Measurements from ENCODE around the gene PCNX2. TPM values are rescaled to one million over a fixed set of nuclear protein-coding genes. Genes with fewer than 3 reads are reported as not detected.

PCNX2 gene
- total and polyA plus RNA-seq, 2 donors = 5.2 to 36.9 TPM

DNA sequence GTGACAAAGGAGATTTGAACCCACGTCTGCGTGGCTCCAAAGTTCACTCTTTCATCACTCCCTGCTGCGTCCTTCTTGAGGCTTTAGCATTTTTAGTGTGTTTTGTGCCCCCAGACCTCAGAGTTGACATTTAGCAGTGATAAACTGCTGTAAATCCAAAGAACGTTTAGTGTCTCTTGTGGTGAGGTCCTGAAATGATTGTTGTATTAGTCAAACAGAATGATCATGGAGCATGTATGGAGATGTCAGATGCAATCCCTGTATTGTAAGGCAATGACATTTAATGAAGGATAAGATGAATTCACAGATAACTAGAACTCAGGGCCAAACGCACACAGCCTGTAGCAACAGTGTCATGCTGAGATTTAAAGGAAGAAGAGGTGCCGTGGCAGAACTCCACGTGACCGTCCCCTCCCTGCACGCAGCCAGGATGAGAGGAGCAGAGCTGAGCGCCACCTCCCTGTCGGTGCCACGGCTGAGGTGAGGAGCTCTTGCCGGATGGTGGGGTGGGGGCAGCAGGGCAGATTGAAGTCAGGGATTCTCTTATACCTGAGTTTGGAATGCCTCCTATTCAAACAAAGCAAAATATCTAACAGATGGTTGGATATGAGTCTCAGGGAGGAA is 315.1 kb downstream of the PCNX2 start:
- no peak for DNase-seq (ENCODE audit: extremely low spot score)

DNA sequence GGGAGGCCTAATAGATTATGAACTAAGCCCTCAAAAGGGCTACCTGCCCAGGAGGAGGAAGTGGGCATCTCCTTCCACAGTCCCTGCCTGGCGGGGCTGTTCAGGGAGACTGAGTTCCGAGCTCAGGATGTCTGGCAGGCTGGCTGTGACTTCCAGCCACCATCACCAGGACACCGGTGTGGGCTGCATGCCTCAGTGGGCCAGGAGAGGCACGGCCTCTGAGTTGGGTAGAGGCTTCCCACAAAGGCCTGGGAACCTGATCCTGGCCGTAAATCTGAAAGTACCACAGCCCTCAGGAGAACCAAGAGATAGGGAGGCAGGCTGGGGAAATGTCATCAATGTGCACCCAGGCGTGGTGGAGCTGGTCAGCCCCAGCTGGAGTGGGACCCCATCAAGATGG is 316.0 kb downstream of the PCNX2 start:
- Histone ChIP-seq H3K4me3 (ENCODE audit: low read depth, low read length) (no peak overlapping the region), H3K4me1 (ENCODE audit: insufficient read depth) (no peaks in the 10 kb centered on the region), H3K27ac (ENCODE audit: low read depth) (no peak overlapping the region), H3K36me3 (ENCODE audit: insufficient read depth) (no peaks in the 10 kb centered on the region)
- WGBS = 96% methylated on average over 6 of the region's 6 CpGs
- DNase-seq (ENCODE audit: extremely low spot score) = no peak

More for the DNA sequence above, 315.1 kb downstream of the PCNX2 start:
- H3K4me3 ChIP-seq (ENCODE audit: low read depth, low read length) = no peak overlapping the region
- no peak overlapping the region for H3K27ac ChIP-seq (ENCODE audit: low read depth)
- H3K4me1 ChIP-seq (ENCODE audit: insufficient read depth) = no peaks in the 10 kb centered on the region
- no peaks in the 10 kb centered on the region for H3K36me3 ChIP-seq (ENCODE audit: insufficient read depth)
- 83% methylated on average over 13 of the region's 13 CpGs for WGBS

DNA sequence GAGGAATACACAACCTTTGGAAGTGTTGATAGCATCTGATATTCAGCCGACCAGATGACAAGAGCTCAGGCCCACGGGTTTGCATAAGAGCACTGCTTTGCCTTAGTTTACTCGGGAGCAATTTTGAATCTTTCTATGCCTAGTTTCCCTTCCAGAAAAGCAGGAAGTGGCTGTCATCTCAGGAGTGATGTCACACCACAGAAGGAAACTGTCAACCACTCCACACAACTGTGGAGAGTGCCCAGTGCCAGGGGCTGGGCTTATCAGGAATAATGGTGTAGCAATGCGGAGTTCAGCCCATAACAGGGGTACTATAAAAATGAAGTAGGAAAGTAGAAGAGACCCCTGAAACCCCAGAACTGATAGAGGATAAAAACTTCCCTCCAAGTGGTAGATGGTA is 316.7 kb downstream of the PCNX2 start:
- no peaks in the 10 kb centered on the region for H3K4me1 ChIP-seq (ENCODE audit: insufficient read depth)
- 66% methylated on average over 4 of the region's 4 CpGs for WGBS
- no peak overlapping the region for H3K27ac ChIP-seq (ENCODE audit: low read depth)
- DNase-seq (ENCODE audit: extremely low spot score) = no peak
- H3K36me3 ChIP-seq (ENCODE audit: insufficient read depth) = no peaks in the 10 kb centered on the region
- H3K4me3 ChIP-seq (ENCODE audit: low read depth, low read length) = no peak overlapping the region

DNA sequence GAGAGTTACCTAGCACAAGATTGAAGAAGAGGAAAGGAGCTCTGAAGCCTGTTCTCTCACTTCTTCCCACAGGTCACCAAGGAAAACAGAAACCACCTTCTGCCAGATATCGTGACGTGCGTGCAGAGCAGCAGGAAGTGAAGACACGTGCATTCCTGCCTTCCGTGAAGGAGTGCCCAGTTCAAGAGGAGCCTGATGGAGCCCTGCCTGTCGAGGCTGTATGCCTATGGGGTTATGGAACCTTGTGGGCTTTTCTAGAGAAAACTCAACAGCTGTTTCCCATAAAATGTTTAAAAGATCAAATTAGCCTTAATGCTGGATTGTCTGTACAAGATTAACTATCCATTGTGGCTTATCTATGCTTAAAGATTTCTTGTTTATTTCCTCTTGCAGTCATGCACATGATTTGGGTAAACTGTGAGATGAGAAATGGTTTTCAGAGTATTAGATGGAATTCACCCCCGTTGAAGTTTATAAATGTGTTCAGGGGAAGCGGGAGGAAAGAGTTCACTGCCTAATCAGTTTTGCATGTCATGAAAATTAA is 317.4 kb downstream of the PCNX2 start:
- H3K4me1 ChIP-seq (ENCODE audit: insufficient read depth) = no peaks in the 10 kb centered on the region
- no peak overlapping the region for H3K27ac ChIP-seq (ENCODE audit: low read depth)
- DNase-seq (ENCODE audit: extremely low spot score) = no peak
- 51% methylated on average over 8 of the region's 8 CpGs for WGBS
- H3K4me3 ChIP-seq (ENCODE audit: low read depth, low read length) = no peak overlapping the region
- H3K36me3 ChIP-seq (ENCODE audit: insufficient read depth) = no peaks in the 10 kb centered on the region

DNA sequence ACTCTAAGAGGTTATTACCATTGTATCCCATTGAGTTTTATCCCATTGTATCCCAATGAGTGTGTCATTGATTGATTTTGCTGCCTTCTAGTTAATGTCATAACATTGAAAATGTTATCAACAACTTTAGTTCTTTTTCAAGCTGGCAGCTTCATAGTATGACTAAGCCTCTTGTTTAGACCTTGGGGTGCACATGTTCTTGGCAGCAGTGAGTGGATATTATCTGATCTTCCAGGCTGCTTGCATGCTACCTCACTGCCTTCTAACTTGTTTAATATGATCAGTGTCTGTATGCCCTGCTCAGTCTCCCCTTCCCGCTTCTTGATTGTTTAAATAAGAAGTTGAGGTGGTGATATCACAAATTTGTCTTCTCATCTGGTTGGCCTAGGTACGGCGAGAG is 320.6 kb downstream of the PCNX2 start:
- H3K27ac ChIP-seq (ENCODE audit: low read depth) = no peak overlapping the region
- no peak for DNase-seq (ENCODE audit: extremely low spot score)

DNA sequence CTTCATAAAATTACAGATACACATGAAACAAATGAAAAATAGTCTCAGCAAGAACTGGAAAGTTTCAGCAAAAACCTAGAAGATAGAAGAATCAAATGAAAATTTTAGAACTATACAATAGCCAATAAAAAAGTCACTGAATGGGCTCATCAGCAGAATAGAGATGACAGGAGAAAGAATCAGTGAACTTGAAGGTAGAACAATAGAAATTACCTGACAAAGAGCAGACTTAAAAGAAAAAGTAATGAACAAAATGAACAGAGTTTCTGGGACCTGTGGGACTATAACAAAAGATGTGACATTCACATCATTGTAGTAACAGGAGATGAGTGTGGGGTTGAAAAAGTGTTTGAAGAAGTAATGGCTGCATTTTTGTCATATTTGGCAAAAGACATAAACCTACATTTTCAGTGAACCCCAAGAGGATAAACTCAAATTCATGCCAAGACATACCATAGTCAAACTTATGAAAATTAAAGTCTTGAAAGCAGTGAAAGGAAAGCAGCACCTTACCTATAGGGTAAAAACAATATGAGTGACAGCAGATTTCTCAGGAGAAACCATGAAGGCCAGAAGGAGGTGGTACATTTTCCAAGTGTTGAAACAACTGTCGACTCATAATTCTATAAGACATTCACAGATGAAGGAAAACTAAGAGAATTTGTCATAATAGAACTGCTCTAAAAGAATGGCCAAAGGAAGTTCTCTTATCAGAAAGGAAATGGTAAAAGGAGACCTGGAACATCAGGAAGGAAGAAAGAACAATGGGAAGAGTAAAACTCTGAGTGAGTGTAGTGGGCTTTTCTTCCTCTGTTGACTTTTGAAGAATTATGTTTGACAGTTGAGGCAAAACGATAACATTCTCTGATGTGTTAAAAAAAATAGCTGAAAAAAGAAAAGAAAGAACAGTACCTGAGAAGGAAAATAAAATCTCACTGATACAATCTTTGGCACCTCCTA is 321.6 kb downstream of the PCNX2 start:
- 83% methylated on average over 2 of the region's 2 CpGs for WGBS
- Histone ChIP-seq H3K27ac (ENCODE audit: low read depth) (no peak overlapping the region), H3K36me3 (ENCODE audit: insufficient read depth) (peaks cover 1% of the 10 kb centered on the region), H3K4me1 (ENCODE audit: insufficient read depth) (no peaks in the 10 kb centered on the region), H3K4me3 (ENCODE audit: low read depth, low read length) (no peak overlapping the region)
- DNase-seq (ENCODE audit: extremely low spot score) = no peak

More for the DNA sequence above, 320.6 kb downstream of the PCNX2 start:
- Histone ChIP-seq H3K4me1 (ENCODE audit: insufficient read depth) (no peaks in the 10 kb centered on the region), H3K4me3 (ENCODE audit: low read depth, low read length) (no peak overlapping the region), H3K36me3 (ENCODE audit: insufficient read depth) (no peaks in the 10 kb centered on the region)
- WGBS = 49% methylated on average over 3 of the region's 3 CpGs

DNA sequence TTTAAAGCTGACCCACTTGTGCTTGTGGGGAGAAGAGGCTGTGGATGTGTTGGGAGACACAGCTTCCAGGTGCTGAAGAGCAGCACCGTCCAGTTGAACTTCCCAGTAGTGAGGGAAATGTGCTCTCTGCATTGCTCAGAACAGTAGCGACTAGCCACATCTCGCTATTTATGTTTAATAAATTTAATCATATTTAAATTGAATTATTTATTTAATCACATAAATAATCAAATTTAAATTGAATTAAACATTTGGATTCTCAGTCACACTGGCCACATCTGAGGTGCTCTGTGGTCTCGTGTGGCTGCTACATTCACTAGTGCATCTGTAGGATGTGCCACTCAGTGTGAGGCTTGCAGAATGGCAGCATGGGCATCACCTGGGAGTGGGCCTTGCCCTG is 325.0 kb downstream of the PCNX2 start:
- Histone ChIP-seq H3K4me1 (ENCODE audit: insufficient read depth) (no peaks in the 10 kb centered on the region), H3K4me3 (ENCODE audit: low read depth, low read length) (no peak overlapping the region), H3K27ac (ENCODE audit: low read depth) (no peak overlapping the region), H3K36me3 (ENCODE audit: insufficient read depth) (peaks cover 1% of the 10 kb centered on the region)
- DNase-seq (ENCODE audit: extremely low spot score) = no peak
- 85% methylated on average over 4 of the region's 4 CpGs for WGBS

DNA sequence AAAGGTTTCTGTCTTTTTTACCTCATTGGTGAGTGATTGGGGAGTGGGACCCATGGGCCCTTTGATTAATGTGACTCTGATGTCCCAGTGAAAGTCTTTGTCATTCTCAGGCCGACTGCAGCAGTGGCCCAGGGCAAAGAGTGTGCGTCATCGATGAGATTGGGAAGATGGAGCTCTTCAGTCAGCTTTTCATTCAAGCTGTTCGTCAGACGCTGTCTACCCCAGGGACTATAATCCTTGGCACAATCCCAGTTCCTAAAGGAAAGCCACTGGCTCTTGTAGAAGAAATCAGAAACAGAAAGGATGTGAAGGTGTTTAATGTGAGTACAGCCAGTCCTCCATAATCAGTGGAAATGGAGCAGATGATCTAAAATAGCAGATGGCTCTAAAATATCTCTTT is 325.7 kb downstream of the PCNX2 start:
- H3K4me3 ChIP-seq (ENCODE audit: low read depth, low read length) = no peak overlapping the region
- H3K4me1 ChIP-seq (ENCODE audit: insufficient read depth) = no peaks in the 10 kb centered on the region
- H3K36me3 ChIP-seq (ENCODE audit: insufficient read depth) = peaks cover 1% of the 10 kb centered on the region
- no peak for DNase-seq (ENCODE audit: extremely low spot score)
- no peak overlapping the region for H3K27ac ChIP-seq (ENCODE audit: low read depth)
- 88% methylated on average over 5 of the region's 5 CpGs for WGBS

DNA sequence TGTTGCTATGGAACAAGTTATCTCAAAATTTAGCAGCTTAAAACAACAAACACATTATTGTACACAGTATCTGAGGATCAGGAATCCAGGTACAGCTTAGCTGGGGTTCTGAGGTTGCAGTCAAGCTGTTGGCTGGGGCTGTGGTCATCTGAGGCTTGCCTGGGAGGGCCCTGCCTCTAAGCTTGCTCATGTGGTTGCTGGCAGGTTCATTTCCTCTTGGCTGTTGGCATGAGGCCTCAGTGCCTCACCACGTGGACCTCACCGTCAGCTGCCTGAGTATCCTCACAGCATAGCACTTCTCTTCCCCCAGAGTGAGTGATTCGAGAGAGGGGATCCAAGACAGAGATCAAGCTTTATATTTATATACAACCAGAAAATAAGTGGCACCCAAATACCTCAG is 326.6 kb downstream of the PCNX2 start:
- DNase-seq (ENCODE audit: extremely low spot score) = no peak
- H3K4me1 ChIP-seq (ENCODE audit: insufficient read depth) = no peaks in the 10 kb centered on the region
- no peak overlapping the region for H3K27ac ChIP-seq (ENCODE audit: low read depth)
- peaks cover 1% of the 10 kb centered on the region for H3K36me3 ChIP-seq (ENCODE audit: insufficient read depth)
- 60% methylated on average over 3 of the region's 3 CpGs for WGBS
- H3K4me3 ChIP-seq (ENCODE audit: low read depth, low read length) = no peak overlapping the region

DNA sequence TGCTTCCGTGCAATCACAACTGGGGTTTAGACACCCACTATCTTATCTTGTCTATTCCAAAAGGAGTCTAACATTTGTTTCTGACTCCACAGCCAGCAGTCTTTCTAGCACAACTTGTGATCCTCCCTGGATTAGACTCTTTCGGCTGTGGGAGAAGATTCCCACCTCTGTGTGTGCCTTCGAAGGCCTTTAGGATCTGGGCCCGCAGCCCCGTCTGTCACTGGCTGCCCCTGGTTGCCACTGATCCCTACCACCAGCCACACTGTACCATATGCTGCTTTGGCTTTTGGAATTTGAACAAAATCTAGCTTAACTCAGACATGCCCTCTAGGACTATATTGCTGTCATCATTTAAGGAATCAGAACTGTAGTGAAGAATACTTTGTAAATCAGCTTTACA is 327.1 kb downstream of the PCNX2 start:
- H3K4me1 ChIP-seq (ENCODE audit: insufficient read depth) = no peaks in the 10 kb centered on the region
- peaks cover 1% of the 10 kb centered on the region for H3K36me3 ChIP-seq (ENCODE audit: insufficient read depth)
- no peak overlapping the region for H3K27ac ChIP-seq (ENCODE audit: low read depth)
- H3K4me3 ChIP-seq (ENCODE audit: low read depth, low read length) = no peak overlapping the region
- no peak for DNase-seq (ENCODE audit: extremely low spot score)
- WGBS = 87% methylated on average over 5 of the region's 5 CpGs

DNA sequence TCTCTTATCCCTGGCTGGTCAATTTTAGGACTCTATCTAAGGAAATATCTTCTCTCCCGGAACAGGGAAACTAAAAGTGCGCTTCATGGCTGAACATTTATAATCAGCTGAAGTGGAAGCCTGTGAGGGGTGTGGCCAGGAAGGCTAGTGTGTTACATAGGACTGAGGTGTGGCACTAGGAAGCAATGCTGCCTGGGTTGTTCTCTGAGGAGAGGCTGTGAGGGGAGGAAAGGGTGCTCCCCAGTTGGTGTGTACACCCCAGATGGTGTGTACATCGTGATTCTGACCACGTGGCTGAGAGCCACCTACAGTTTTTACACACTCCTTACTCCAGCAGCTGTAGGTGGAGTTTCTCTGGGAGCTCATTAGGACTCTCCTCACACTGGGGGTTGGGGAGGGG is 328.9 kb downstream of the PCNX2 start:
- no peak overlapping the region for H3K4me3 ChIP-seq (ENCODE audit: low read depth, low read length)
- 73% methylated on average over 4 of the region's 4 CpGs for WGBS
- no peak for DNase-seq (ENCODE audit: extremely low spot score)
- peaks cover 1% of the 10 kb centered on the region for H3K36me3 ChIP-seq (ENCODE audit: insufficient read depth)
- H3K27ac ChIP-seq (ENCODE audit: low read depth) = no peak overlapping the region
- H3K4me1 ChIP-seq (ENCODE audit: insufficient read depth) = no peaks in the 10 kb centered on the region

DNA sequence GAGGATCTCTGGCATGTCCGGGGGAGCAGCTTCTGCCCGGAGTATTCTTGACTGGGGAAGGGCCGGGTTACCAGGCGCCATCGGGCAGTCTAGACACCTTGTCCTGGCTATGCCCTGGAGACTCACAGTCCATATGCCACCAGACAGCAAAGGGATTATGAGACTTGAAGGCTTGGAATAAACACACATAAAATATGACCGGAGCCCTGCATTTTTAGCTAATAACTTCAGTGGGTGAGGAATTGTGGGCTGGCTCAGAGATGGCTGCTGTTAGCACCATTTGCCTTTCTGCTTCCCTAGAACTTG is 329.7 kb downstream of the PCNX2 start:
- no peak overlapping the region for H3K27ac ChIP-seq (ENCODE audit: low read depth)
- no peak for DNase-seq (ENCODE audit: extremely low spot score)
- no peaks in the 10 kb centered on the region for H3K4me1 ChIP-seq (ENCODE audit: insufficient read depth)
- 53% methylated on average over 6 of the region's 6 CpGs for WGBS
- no peak overlapping the region for H3K4me3 ChIP-seq (ENCODE audit: low read depth, low read length)
- H3K36me3 ChIP-seq (ENCODE audit: insufficient read depth) = peaks cover 1% of the 10 kb centered on the region

DNA sequence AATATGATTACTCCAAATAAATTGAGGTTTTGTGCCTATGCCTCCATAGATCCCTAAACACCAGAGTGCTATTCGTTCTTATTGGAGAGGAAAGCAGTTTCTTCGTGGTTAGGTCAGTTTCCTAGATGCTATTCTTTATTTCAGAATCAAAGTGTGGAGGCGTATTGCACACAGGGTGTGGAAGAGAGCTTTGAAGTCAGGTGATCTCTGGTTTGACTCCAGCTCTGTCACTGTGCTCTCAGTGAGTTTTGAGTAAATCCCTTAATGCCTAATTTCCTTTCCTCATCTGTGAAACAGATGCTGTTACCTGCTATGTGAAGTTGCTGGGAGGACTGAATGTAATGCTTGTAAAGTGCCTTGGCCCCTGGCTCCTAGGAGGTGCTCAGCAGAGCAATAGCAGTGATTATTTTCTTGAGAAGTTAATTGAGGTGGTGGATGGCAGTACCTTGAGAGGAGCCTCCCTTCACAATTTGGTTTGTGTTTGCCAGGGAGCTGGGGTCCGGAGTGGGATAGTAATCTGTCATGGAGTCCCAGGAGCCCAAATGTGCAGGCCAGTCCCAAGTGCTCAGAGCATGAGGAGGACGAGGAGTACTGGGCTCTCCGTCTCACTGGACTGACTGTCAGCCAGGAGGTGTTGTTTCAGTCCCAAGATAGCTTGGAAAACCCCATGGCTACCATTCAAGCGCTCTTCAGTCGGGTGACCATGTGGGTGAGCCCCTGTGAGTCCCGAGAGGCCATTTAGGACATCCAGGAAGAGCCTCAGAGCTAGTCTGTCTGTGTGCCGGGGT is 330.2 kb downstream of the PCNX2 start:
- Histone ChIP-seq H3K4me1 (ENCODE audit: insufficient read depth) (no peaks in the 10 kb centered on the region), H3K27ac (ENCODE audit: low read depth) (peak overlapping the region; percentile 28), H3K36me3 (ENCODE audit: insufficient read depth) (peaks cover 1% of the 10 kb centered on the region), H3K4me3 (ENCODE audit: low read depth, low read length) (no peak overlapping the region)
- 73% methylated on average over 10 of the region's 10 CpGs for WGBS
- no peak for DNase-seq (ENCODE audit: extremely low spot score)

All from urinary bladder (tissue), 4 donors.